Astrocyte (in vitro differentiated cells and primary cell): Measurements from ENCODE around the gene CCNYL1. TPM values are rescaled to one million over a fixed set of nuclear protein-coding genes. Genes with fewer than 3 reads are reported as not detected.

Experiments used
- DNase-seq: peaks from one replicate; pipeline ENCODE4 v3.0.0-alpha.2; 2010; ENCODE audit warnings: low read depth
- FAIRE-seq: peaks from 2 replicates; lab custom pipeline; 2011; peaks lifted over from hg19 to GRCh38; lab: Jason Lieb, UNC
- H2AFZ ChIP-seq: 2 replicates; pipeline ENCODE4 v1.6.0; 2012; ENCODE audit warnings: low read depth, low read length, inconsistent platforms
- H3K27ac ChIP-seq: 2 replicates; pipeline ENCODE4 v1.5.1; 2011; ENCODE audit warnings: low read depth, low read length, inconsistent platforms
- H3K27me3 ChIP-seq: 2 replicates; pipeline ENCODE4 v1.6.0; 2011; ENCODE audit warnings: low read length, inconsistent platforms; ENCODE audit not compliant: insufficient read depth
- H3K36me3 ChIP-seq: 2 replicates; pipeline ENCODE4 v1.5.1; 2011; ENCODE audit warnings: low read length, inconsistent platforms; ENCODE audit not compliant: insufficient read depth
- H3K4me1 ChIP-seq: 2 replicates; pipeline ENCODE4 v1.5.1; 2011; ENCODE audit warnings: low read length, inconsistent platforms; ENCODE audit not compliant: insufficient read depth
- H3K4me2 ChIP-seq: 2 replicates; pipeline ENCODE4 v1.6.0; 2012; ENCODE audit warnings: low read length, inconsistent platforms
- H3K4me3 ChIP-seq: 2 replicates; pipeline ENCODE4 v1.5.1; 2011; ENCODE audit warnings: low read depth, mild to moderate bottlenecking, low read length, inconsistent platforms; ENCODE audit not compliant: insufficient read depth
- H3K79me2 ChIP-seq: 2 replicates; pipeline ENCODE4 v1.6.0; 2012; ENCODE audit warnings: mild to moderate bottlenecking, low read length, inconsistent platforms; ENCODE audit not compliant: insufficient read depth
- H3K9ac ChIP-seq: 2 replicates; pipeline ENCODE4 v1.6.0; 2012; ENCODE audit warnings: mild to moderate bottlenecking, low read length, inconsistent platforms
- H3K9me3 ChIP-seq: 2 replicates; pipeline ENCODE4 v1.5.1; 2012; ENCODE audit warnings: low read depth, mild to moderate bottlenecking, low read length, inconsistent platforms; ENCODE audit not compliant: insufficient read depth
- H4K20me1 ChIP-seq: 2 replicates; pipeline ENCODE4 v1.6.0; 2012; ENCODE audit warnings: low read length, inconsistent platforms; ENCODE audit not compliant: insufficient read depth
- H3K27ac Mint-ChIP-seq: one replicate; pipeline ENCODE4 v1.8.0; 2021; ENCODE audit warnings: mild to moderate bottlenecking, mixed read lengths; ENCODE audit not compliant: unreplicated experiment
- H3K27me3 Mint-ChIP-seq: one replicate; pipeline ENCODE4 v1.8.0; 2021; ENCODE audit warnings: low read depth, mixed read lengths; ENCODE audit not compliant: unreplicated experiment
- H3K36me3 Mint-ChIP-seq: one replicate; pipeline ENCODE4 v1.8.0; 2021; ENCODE audit warnings: low read depth, mixed read lengths; ENCODE audit not compliant: unreplicated experiment
- H3K4me1 Mint-ChIP-seq: one replicate; pipeline ENCODE4 v1.8.0; 2021; ENCODE audit warnings: low read depth, mixed read lengths; ENCODE audit not compliant: unreplicated experiment
- H3K4me3 Mint-ChIP-seq: one replicate; pipeline ENCODE4 v1.8.0; 2021; ENCODE audit warnings: mild to moderate bottlenecking, moderate library complexity, mixed read lengths; ENCODE audit not compliant: unreplicated experiment
- H3K9me3 Mint-ChIP-seq: one replicate; pipeline ENCODE4 v1.8.0; 2021; ENCODE audit warnings: mild to moderate bottlenecking, mixed read lengths; ENCODE audit not compliant: unreplicated experiment
- EZH2 ChIP-seq: IDR thresholded peaks from 2 replicates; pipeline ENCODE4 v1.6.1; 2012; ENCODE audit warnings: mild to moderate bottlenecking, low read length, inconsistent platforms; ENCODE audit not compliant: insufficient read depth
- total RNA-seq: library from RNA; stranded (reverse); gene quantifications from 2 replicates; pipeline ENCODE4 v1.2.1, GENCODE V29; 2021
- TF ChIP-seq, protein P1 (sequence below): IDR thresholded peaks from 2 replicates; pipeline ENCODE4 v1.5.1; 2011; ENCODE audit warnings: low read depth, mild to moderate bottlenecking, inconsistent platforms, low read length, moderate library complexity; ENCODE audit not compliant: insufficient read depth

CCNYL1 gene
- total RNA-seq, 1 donor from 2014 or later = 35.2 TPM

DNA sequence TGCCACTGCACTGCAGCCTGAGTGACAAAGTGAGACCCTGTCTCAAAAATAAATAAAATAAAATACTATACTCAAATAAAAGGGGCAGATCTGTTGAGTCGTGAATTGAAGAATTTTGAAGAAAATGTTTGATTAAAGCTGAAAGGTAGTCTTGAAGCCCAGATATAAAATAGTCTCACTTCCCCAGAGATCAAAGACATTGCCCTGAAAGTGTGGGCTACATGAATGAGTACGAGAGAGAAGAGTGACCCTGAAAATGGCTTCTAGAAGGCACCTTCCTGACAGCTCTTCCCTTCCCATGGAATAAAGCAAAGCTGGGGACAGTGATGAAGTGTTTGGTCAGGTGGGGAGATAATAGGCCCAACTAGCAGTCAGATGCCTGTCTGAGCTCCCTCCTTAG lies 72.1 kb downstream of the CCNYL1 start:
- Histone ChIP-seq H2AFZ (no peak overlapping the region), H3K79me2 (no peaks in the 10 kb centered on the region), H4K20me1 (no peaks in the 10 kb centered on the region), H3K4me3 (no peak overlapping the region), H3K9ac (no peak overlapping the region), H3K9me3 (no peaks in the 10 kb centered on the region), H3K4me2 (no peak overlapping the region), H3K27ac (no peak overlapping the region), H3K4me1 (no peaks in the 10 kb centered on the region), H3K36me3 (no peaks in the 10 kb centered on the region), H3K27me3 (no peaks in the 10 kb centered on the region)
- H3K4me1 Mint-ChIP-seq = peaks cover 4% of the 10 kb centered on the region
- H3K4me3 Mint-ChIP-seq = no peak overlapping the region
- no peaks in the 10 kb centered on the region for H3K9me3 Mint-ChIP-seq
- H3K36me3 Mint-ChIP-seq = no peaks in the 10 kb centered on the region
- no peak overlapping the region for H3K27ac Mint-ChIP-seq
- peaks cover 4% of the 10 kb centered on the region for H3K27me3 Mint-ChIP-seq
- FAIRE-seq (no peak), DNase-seq (no peak)
- TF ChIP-seq, protein P1, sequence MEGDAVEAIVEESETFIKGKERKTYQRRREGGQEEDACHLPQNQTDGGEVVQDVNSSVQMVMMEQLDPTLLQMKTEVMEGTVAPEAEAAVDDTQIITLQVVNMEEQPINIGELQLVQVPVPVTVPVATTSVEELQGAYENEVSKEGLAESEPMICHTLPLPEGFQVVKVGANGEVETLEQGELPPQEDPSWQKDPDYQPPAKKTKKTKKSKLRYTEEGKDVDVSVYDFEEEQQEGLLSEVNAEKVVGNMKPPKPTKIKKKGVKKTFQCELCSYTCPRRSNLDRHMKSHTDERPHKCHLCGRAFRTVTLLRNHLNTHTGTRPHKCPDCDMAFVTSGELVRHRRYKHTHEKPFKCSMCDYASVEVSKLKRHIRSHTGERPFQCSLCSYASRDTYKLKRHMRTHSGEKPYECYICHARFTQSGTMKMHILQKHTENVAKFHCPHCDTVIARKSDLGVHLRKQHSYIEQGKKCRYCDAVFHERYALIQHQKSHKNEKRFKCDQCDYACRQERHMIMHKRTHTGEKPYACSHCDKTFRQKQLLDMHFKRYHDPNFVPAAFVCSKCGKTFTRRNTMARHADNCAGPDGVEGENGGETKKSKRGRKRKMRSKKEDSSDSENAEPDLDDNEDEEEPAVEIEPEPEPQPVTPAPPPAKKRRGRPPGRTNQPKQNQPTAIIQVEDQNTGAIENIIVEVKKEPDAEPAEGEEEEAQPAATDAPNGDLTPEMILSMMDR = no peak
- TF ChIP-seq EZH2 = no peak

DNA sequence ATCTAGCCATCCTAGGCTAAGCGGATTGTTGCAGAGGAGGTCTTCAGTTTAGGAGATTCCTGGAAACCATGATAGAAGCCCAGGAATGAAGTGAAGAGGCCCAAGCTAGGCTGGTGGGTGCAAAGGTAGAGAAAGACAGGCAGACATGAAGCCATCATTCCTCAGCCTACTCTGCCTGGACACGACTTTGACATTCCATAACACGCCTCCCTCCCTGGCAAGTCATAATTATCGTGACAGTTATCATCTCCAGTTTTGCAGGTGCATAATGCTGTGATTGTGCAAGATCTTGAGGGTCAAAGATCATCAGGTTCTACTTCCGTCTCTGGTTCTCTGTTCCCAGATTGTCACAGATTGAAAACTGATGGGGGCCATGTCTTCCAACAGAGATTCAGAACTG lies 73.5 kb downstream of the CCNYL1 start:
- Histone ChIP-seq H3K9ac (no peak overlapping the region), H3K27me3 (no peaks in the 10 kb centered on the region), H3K4me2 (no peak overlapping the region), H3K4me1 (no peaks in the 10 kb centered on the region), H3K4me3 (no peak overlapping the region), H4K20me1 (no peaks in the 10 kb centered on the region), H3K27ac (no peak overlapping the region), H2AFZ (no peak overlapping the region), H3K36me3 (no peaks in the 10 kb centered on the region), H3K9me3 (no peaks in the 10 kb centered on the region), H3K79me2 (no peaks in the 10 kb centered on the region)
- H3K4me1 Mint-ChIP-seq = peaks cover 4% of the 10 kb centered on the region
- no peak overlapping the region for H3K4me3 Mint-ChIP-seq
- H3K9me3 Mint-ChIP-seq = no peaks in the 10 kb centered on the region
- DNase-seq (no peak), FAIRE-seq (no peak)
- H3K27me3 Mint-ChIP-seq = peaks cover 4% of the 10 kb centered on the region
- no peak overlapping the region for H3K27ac Mint-ChIP-seq
- H3K36me3 Mint-ChIP-seq = no peaks in the 10 kb centered on the region
- TF ChIP-seq, protein P1 = no peak
- TF ChIP-seq EZH2 = no peak

DNA sequence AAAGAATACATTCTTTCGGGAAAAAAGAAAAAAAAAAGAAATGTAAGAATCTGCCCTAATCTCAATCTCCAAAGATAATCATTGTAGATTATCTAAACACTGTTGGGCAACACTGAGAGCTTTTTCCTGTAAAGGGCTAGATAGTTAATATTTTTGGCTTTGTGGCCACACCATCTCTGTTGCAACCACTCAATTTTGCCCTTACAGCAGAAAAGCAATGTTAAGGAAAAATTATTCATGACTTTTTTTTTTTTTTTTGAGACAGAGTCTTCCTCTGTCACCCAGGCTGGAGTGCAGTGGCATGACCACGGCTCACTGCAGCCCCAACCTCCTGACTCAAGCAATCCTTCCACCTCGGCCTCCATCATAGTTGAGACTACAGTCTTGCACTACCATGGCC lies 75.6 kb downstream of the CCNYL1 start:
- Histone ChIP-seq H3K27ac (no peak overlapping the region), H3K79me2 (no peaks in the 10 kb centered on the region), H3K9ac (no peak overlapping the region), H3K9me3 (no peaks in the 10 kb centered on the region), H3K27me3 (no peaks in the 10 kb centered on the region), H3K4me3 (no peak overlapping the region), H3K4me1 (no peaks in the 10 kb centered on the region), H3K4me2 (no peak overlapping the region), H3K36me3 (no peaks in the 10 kb centered on the region), H4K20me1 (no peaks in the 10 kb centered on the region), H2AFZ (no peak overlapping the region)
- H3K27ac Mint-ChIP-seq = no peak overlapping the region
- H3K4me1 Mint-ChIP-seq = peaks cover 5% of the 10 kb centered on the region
- no peaks in the 10 kb centered on the region for H3K36me3 Mint-ChIP-seq
- TF ChIP-seq EZH2 = no peak
- TF ChIP-seq, protein P1 = no peak
- no peak overlapping the region for H3K4me3 Mint-ChIP-seq
- H3K27me3 Mint-ChIP-seq = peaks cover under 1% of the 10 kb centered on the region
- FAIRE-seq (no peak), DNase-seq (no peak)
- no peaks in the 10 kb centered on the region for H3K9me3 Mint-ChIP-seq
